H1 (cell line): Measurements from ENCODE around the gene P3H3. TPM values are rescaled to one million over a fixed set of nuclear protein-coding genes. Genes with fewer than 3 reads are reported as not detected.
A peak's percentile ranks its signal among the peaks of the same experiment; 100 is the strongest.

Experiments
- CTCF ChIA-PET: fragments of 300-600 bp; sonication (Branson Sonifier 250); formaldehyde crosslinking; loops from one replicate; lab custom pipeline; 2021; ENCODE audit not compliant: partially characterized antibody; lab: Charles Lee
- POLR2A ChIA-PET: fragments of 300-600 bp; sonication (Branson Sonifier 250); formaldehyde crosslinking; loops from one replicate; lab custom pipeline; 2021; ENCODE audit warnings: inconsistent platforms; ENCODE audit not compliant: partially characterized antibody; lab: Charles Lee
- DNase-seq, 2 experiments: peaks; one replicate each; pipeline versions ENCODE4 v3.0.0 to v3.0.0-alpha.2; 2010 to 2022; ENCODE audit warnings: low spot score in 2 of 2, low read depth in 1 of 2, mixed read lengths in 1 of 2
- FAIRE-seq: peaks from 2 replicates; lab custom pipeline; 2011; peaks lifted over from hg19 to GRCh38; lab: Jason Lieb, UNC
- H2AFZ ChIP-seq: 2 replicates; pipeline ENCODE4 v1.8.1; 2012; ENCODE audit warnings: low read length, inconsistent platforms
- H2AK5ac ChIP-seq: 2 replicates; pipeline ENCODE4 v1.6.1; 2013; ENCODE audit warnings: low read depth, low read length
- H2BK120ac ChIP-seq: replicated peaks from 2 replicates; pipeline ENCODE3; 2013; ENCODE audit warnings: low read depth, low read length, inconsistent platforms
- H2BK12ac ChIP-seq: 2 replicates; pipeline ENCODE4 v1.6.1; 2013; ENCODE audit warnings: low read depth, low read length
- H2BK15ac ChIP-seq: 2 replicates; pipeline ENCODE4 v1.6.1; 2013; ENCODE audit warnings: low read length
- H2BK20ac ChIP-seq: 2 replicates; pipeline ENCODE4 v1.6.1; 2013; ENCODE audit warnings: low read length
- H2BK5ac ChIP-seq: 2 replicates; pipeline ENCODE4 v1.6.1; 2013; ENCODE audit warnings: low read depth, low read length
- H3K14ac ChIP-seq: 2 replicates; pipeline ENCODE4 v1.6.1; 2013; ENCODE audit warnings: inconsistent platforms; ENCODE audit not compliant: insufficient read length
- H3K18ac ChIP-seq: 2 replicates; pipeline ENCODE4 v1.6.1; 2013; ENCODE audit warnings: low read length; ENCODE audit errors: extremely low read depth
- H3K23ac ChIP-seq: 2 replicates; pipeline ENCODE4 v1.6.1; 2013; ENCODE audit warnings: inconsistent platforms; ENCODE audit not compliant: insufficient read length
- H3K23me2 ChIP-seq: 2 replicates; pipeline ENCODE4 v1.6.1; 2013; ENCODE audit warnings: low read depth, low read length
- H3K27ac ChIP-seq: 2 replicates; pipeline ENCODE4 v1.6.1; 2011; ENCODE audit warnings: low read depth, low read length, inconsistent platforms
- H3K27me3 ChIP-seq, 4 experiments: replicated peaks in 1 of 4; 1 replicate in 1 of 4; 2 replicates in 3 of 4; pipeline versions ENCODE4 v1.6.1 to v1.8.1; 2011 to 2013; ENCODE audit warnings: low read length in 3 of 4, mild to moderate bottlenecking in 3 of 4, inconsistent platforms in 2 of 4, mixed read lengths in 2 of 4, moderate library complexity in 1 of 4; ENCODE audit not compliant: control insufficient read depth in 3 of 4, insufficient read depth in 3 of 4; ENCODE audit errors: extremely low read depth in 1 of 4
- H3K36me3 ChIP-seq, 4 experiments: 2 replicates each; pipeline versions ENCODE4 v1.6.1 to v1.8.1; 2011 to 2013; ENCODE audit warnings: mild to moderate bottlenecking in 4 of 4, low read length in 3 of 4, moderate library complexity in 2 of 4, control low read depth in 1 of 4, inconsistent platforms in 1 of 4; ENCODE audit not compliant: insufficient read depth in 4 of 4, control insufficient read depth in 2 of 4
- H3K4ac ChIP-seq: replicated peaks from 2 replicates; pipeline ENCODE3; 2013; ENCODE audit warnings: low read length, low read depth, mixed read lengths, inconsistent platforms; ENCODE audit not compliant: insufficient read length
- H3K4me1 ChIP-seq, 4 experiments: replicated peaks in 1 of 4; 1 replicate in 1 of 4; 2 replicates in 3 of 4; pipeline versions ENCODE4 v1.6.1 to v1.8.1; 2011 to 2013; ENCODE audit warnings: low read length in 3 of 4, inconsistent platforms in 2 of 4, mixed read lengths in 1 of 4; ENCODE audit not compliant: insufficient read depth in 4 of 4, control insufficient read depth in 3 of 4
- H3K4me2 ChIP-seq, 2 experiments: 2 replicates each; pipeline versions ENCODE4 v1.6.1 to v1.8.1; 2011 to 2013; ENCODE audit warnings: low read depth in 2 of 2, low read length in 2 of 2, control low read depth in 1 of 2, inconsistent platforms in 1 of 2, mild to moderate bottlenecking in 1 of 2; ENCODE audit not compliant: insufficient read depth in 1 of 2
- H3K4me3 ChIP-seq, 4 experiments: fragments of 200-600, 300-600 bp in 1 of 4; sonication (generic), shearing (Covaris generic), sonication (Bioruptor Twin) in 1 of 4; 2 replicates each; pipeline versions ENCODE4 v1.5.1 to v1.8.1; 2011 to 2016; ENCODE audit warnings: low read length in 4 of 4, low read depth in 3 of 4, control low read depth in 2 of 4, inconsistent platforms in 2 of 4, mild to moderate bottlenecking in 2 of 4, mixed read lengths in 1 of 4, moderate library complexity in 1 of 4; ENCODE audit not compliant: insufficient read depth in 2 of 4; ENCODE audit errors: extremely low read depth in 1 of 4
- H3K56ac ChIP-seq: replicated peaks from 2 replicates; pipeline ENCODE3; 2013; ENCODE audit warnings: low read depth, mild to moderate bottlenecking, mixed read lengths, low read length, inconsistent platforms; ENCODE audit not compliant: insufficient read length
- H3K79me1 ChIP-seq: 2 replicates; pipeline ENCODE4 v1.6.1; 2013; ENCODE audit warnings: low read depth, low read length, control low read depth
- H3K79me2 ChIP-seq, 2 experiments: 2 replicates each; pipeline versions ENCODE4 v1.6.1 to v1.8.1; 2012 to 2013; ENCODE audit warnings: low read length in 2 of 2, mild to moderate bottlenecking in 2 of 2, inconsistent platforms in 1 of 2; ENCODE audit not compliant: insufficient read depth in 2 of 2, control insufficient read depth in 1 of 2
- H3K9ac ChIP-seq, 4 experiments: replicated peaks in 1 of 4; 1 replicate in 1 of 4; 2 replicates in 3 of 4; pipeline versions ENCODE4 v1.6.1 to v1.8.1; 2011 to 2013; ENCODE audit warnings: low read depth in 3 of 4, low read length in 3 of 4, control low read depth in 2 of 4, mild to moderate bottlenecking in 2 of 4, moderate library complexity in 2 of 4, inconsistent platforms in 1 of 4; ENCODE audit errors: extremely low read depth in 1 of 4
- H3K9me3 ChIP-seq, 2 experiments: 2 replicates each; pipeline versions ENCODE4 v1.6.1 to v1.8.1; 2012 to 2013; ENCODE audit warnings: mild to moderate bottlenecking in 2 of 2, moderate library complexity in 2 of 2, control low read depth in 1 of 2, inconsistent platforms in 1 of 2, low read depth in 1 of 2, low read length in 1 of 2, mixed read lengths in 1 of 2; ENCODE audit not compliant: insufficient read depth in 2 of 2
- H4K20me1 ChIP-seq, 2 experiments: replicated peaks in 1 of 2; 2 replicates each; pipeline versions ENCODE3 to v1.8.1; 2011 to 2013; ENCODE audit warnings: inconsistent platforms in 2 of 2, low read length in 2 of 2, mild to moderate bottlenecking in 1 of 2; ENCODE audit not compliant: insufficient read depth in 2 of 2, control insufficient read depth in 1 of 2
- H4K5ac ChIP-seq: 2 replicates; pipeline ENCODE4 v1.6.1; 2013; ENCODE audit warnings: low read length, low read depth, mixed read lengths, inconsistent platforms; ENCODE audit not compliant: insufficient read length
- H4K8ac ChIP-seq: 2 replicates; pipeline ENCODE4 v1.8.0; 2013; ENCODE audit warnings: mild to moderate bottlenecking, moderate library complexity, low read length, inconsistent platforms; ENCODE audit not compliant: insufficient read depth; ENCODE audit errors: extremely low read depth
- H4K91ac ChIP-seq: replicated peaks from 2 replicates; pipeline ENCODE3; 2013; ENCODE audit warnings: low read length, mixed read lengths, inconsistent platforms; ENCODE audit not compliant: insufficient read length
- CBX8 ChIP-seq: fragments of 300-800, 300-1000 bp; sonication (generic); IDR thresholded peaks from 2 replicates; pipeline ENCODE4 v1.7.1; 2016; ENCODE audit warnings: low read depth, low read length, borderline replicate concordance
- CHD1 ChIP-seq: IDR thresholded peaks from 2 replicates; pipeline ENCODE4 v1.6.1; 2012; ENCODE audit warnings: low read depth, low read length, improper control_type of control experiment
- KDM4A ChIP-seq: IDR thresholded peaks from one replicate; pipeline ENCODE4 v1.7.1; 2012; ENCODE audit warnings: low read depth, mild to moderate bottlenecking, moderate library complexity, low read length, inconsistent platforms; ENCODE audit not compliant: severe bottlenecking
- SAP30 ChIP-seq: fragments of 300-600 bp; sonication (generic); IDR thresholded peaks from 2 replicates; pipeline ENCODE4 v1.7.1; 2012; ENCODE audit warnings: low read length, moderate library complexity, mild to moderate bottlenecking, inconsistent platforms; ENCODE audit not compliant: insufficient read depth, insufficient replicate concordance
- SIX5 ChIP-seq: IDR thresholded peaks from 2 replicates; pipeline ENCODE4 v1.6.1; 2011; ENCODE audit warnings: mild to moderate bottlenecking, low read depth, low read length
- TEAD4 ChIP-seq: IDR thresholded peaks from 2 replicates; pipeline ENCODE4 v1.6.1; 2012; ENCODE audit warnings: low read depth, low read length, inconsistent platforms, mixed read lengths
- YY1 ChIP-seq: IDR thresholded peaks from 2 replicates; pipeline ENCODE4 v1.6.1; 2011; ENCODE audit warnings: low read depth, mild to moderate bottlenecking, low read length
- WGBS, 2 experiments: shearing (Covaris generic) in 1 of 2; methylation state at CpG; one replicate each; pipeline versions ENCODE4 v1.1.6 to v1.1.7; 2013 to 2015; ENCODE audit warnings: low lambda C conversion rate in 2 of 2, mixed read lengths in 2 of 2, inconsistent platforms in 1 of 2, low coverage in 1 of 2, missing lambda C conversion rate in 1 of 2; ENCODE audit not compliant: insufficient replicate concordance in 2 of 2, insufficient coverage in 1 of 2, insufficient read length in 1 of 2; ENCODE audit errors: extremely low coverage in 1 of 2, missing lambda C conversion rate in 1 of 2; 5-methylcytosine and 5-hydroxymethylcytosine counted together
- polyA plus RNA-seq, 7 experiments: library from polyadenylated mRNA; depleted of rRNA in 3 of 7; stranded (reverse) in 5 of 7; unstranded in 2 of 7; fragments of >200 nt in 5 of 7; fragments of 200-250 nt in 2 of 7; gene quantifications; 1 replicate in 5 of 7; 2 replicates in 1 of 7; 4 replicates in 1 of 7; pipeline versions ENCODE4 v1.2.1 to v1.2.3, GENCODE V29; 2011 to 2013; ENCODE audit warnings: missing spikeins in 2 of 7, mixed read lengths in 2 of 7
- total RNA-seq: library from RNA; stranded (reverse); fragmentation: NEBNext Ultra II Directional; extraction: Animal tissue kit (Norgen Biotek cat#: 25700); gene quantifications from 2 replicates; pipeline ENCODE4 v1.2.1, GENCODE V29; 2021

P3H3 gene
- total and polyA plus RNA-seq, 2 of the 8 experiments (the other 6 are each of a cell fraction or from before 2014, with no cell fraction given) = 22.9 to 43.5 TPM

- 0 out of 2 replicates have a peak overlapping the region, but pooled peaks have one; percentile 63 for H2BK15ac ChIP-seq
- H2AFZ ChIP-seq = no peak overlapping the region
- peak overlapping the region; percentile 59 for H3K4ac ChIP-seq
- peak overlapping the region; percentile 22 for H3K56ac ChIP-seq
- DNase-seq = no peak
- peaks cover 2% of the 10 kb centered on the region for H3K79me1 ChIP-seq
- H3K23me2 ChIP-seq = peaks cover 13% of the 10 kb centered on the region
- peak overlapping the region; percentile 60 for H2BK5ac ChIP-seq
- H3K36me3 ChIP-seq = peaks cover 9 to 33% (median 23%) of the 10 kb centered on the region in 4 experiments; a peak in 7 of 8 replicates
- no peak overlapping the region for H4K91ac ChIP-seq
- peak overlapping the region; percentile 79 to 94 (median 88) for H3K4me3 ChIP-seq
- H3K9me3 ChIP-seq = no peaks in the 10 kb centered on the region
- no peak overlapping the region for H2AK5ac ChIP-seq
- no peak for TF ChIP-seq CBX8
- no peak for TF ChIP-seq CHD1
- TF ChIP-seq SIX5 = no peak
- TF ChIP-seq TEAD4 = no peak
- peak; percentile 7 for TF ChIP-seq SAP30
- TF ChIP-seq YY1 = no peak
- TF ChIP-seq KDM4A = no peak
- peaks cover 0 to 3% of the 10 kb centered on the region in 2 experiments for H4K20me1 ChIP-seq
- no peak overlapping the region; the same call in 1 of the 2 replicates for H3K27ac ChIP-seq
- peak overlapping the region; percentile 45 for H4K8ac ChIP-seq
- no peaks in the 10 kb centered on the region for H3K27me3 ChIP-seq
- H3K79me2 ChIP-seq = peaks cover 0 to 29% of the 10 kb centered on the region in 2 experiments; a peak in 2 of 4 replicates
- peak overlapping the region; percentile 65 to 96 for H3K4me2 ChIP-seq
- ChIA-PET POLR2A (interaction anchor here (0.6 to 25.7 kb wide), 19 partner anchors 17 to 528 kb away, joined by 3 to 588 read pairs (median 7); partner anchors contain the start of genes C12orf57, GAPDH, GNB3 and GPR162), CTCF (interaction anchor here (0.6 to 19.8 kb wide), 7 partner anchors 17 to 238 kb away, joined by 4 to 292 read pairs (median 10); partner anchors contain the start of genes GNB3, MLF2, P3H3 and SPSB2)
- no peak overlapping the region for H3K23ac ChIP-seq
- H3K9ac ChIP-seq = peak overlapping the region; percentile 22 to 55 (median 47)
- 13% methylated on average over 16 of the region's 16 CpGs; no CpG with 5 or more reads in 1 of the 2 experiments for WGBS, 2 experiments
- no peak overlapping the region for H2BK120ac ChIP-seq
- H3K18ac ChIP-seq = no peak overlapping the region
- no peak overlapping the region for H4K5ac ChIP-seq
- H2BK12ac ChIP-seq = no peak overlapping the region
- FAIRE-seq = no peak
- H3K4me1 ChIP-seq = peaks cover 0 to 14% (median 3%) of the 10 kb centered on the region in 4 experiments; a peak in 5 of 7 replicates
- no peak overlapping the region for H2BK20ac ChIP-seq
- H3K14ac ChIP-seq = peak overlapping the region; percentile 57
Measured at GRCh38 chr12:6850796-6851152, 22.6 kb downstream of the P3H3 start.
